ENCODE results near the gene INSL3. TPM values are rescaled to one million over a fixed set of nuclear protein-coding genes. Genes with fewer than 3 reads are reported as not detected.
"Not testable (repeated sequence)": the region's sequence is repeated elsewhere in the genome, so short reads cannot be mapped to it uniquely, and the experiment has no call there.

Gene INSL3
- total and polyA plus RNA-seq, 4 donors, result 0.22 TPM; not detected in 3

- no peaks in the 10 kb centered on the region for H3K4me1 ChIP-seq (ENCODE audit: control insufficient read depth in 4 of 4, insufficient read depth in 4 of 4, low read length in 3 of 4)
- WGBS, result 88% methylated on average over 14 of the region's 14 CpGs
- DNase-seq (ENCODE audit: low spot score), result no peak
Measured at GRCh38 chr19:17787274-17787913, 33.9 kb downstream of the INSL3 start.

GRCh38 chr19:17784201-17785008, 36.9 kb downstream of the INSL3 start:
- H3K36me3 ChIP-seq (ENCODE audit: control insufficient read depth in 4 of 4, insufficient read depth in 3 of 4, low read depth in 1 of 4, low read length in 3 of 4), result no peaks in the 10 kb centered on the region
- H3K27ac ChIP-seq (ENCODE audit: low read depth in 1 of 2, low read length in 2 of 2), result no peak overlapping the region
- H3K9ac ChIP-seq (ENCODE audit: low read depth in 1 of 2, low read length in 2 of 2), result no peak overlapping the region
- TF ChIP-seq, protein P1, sequence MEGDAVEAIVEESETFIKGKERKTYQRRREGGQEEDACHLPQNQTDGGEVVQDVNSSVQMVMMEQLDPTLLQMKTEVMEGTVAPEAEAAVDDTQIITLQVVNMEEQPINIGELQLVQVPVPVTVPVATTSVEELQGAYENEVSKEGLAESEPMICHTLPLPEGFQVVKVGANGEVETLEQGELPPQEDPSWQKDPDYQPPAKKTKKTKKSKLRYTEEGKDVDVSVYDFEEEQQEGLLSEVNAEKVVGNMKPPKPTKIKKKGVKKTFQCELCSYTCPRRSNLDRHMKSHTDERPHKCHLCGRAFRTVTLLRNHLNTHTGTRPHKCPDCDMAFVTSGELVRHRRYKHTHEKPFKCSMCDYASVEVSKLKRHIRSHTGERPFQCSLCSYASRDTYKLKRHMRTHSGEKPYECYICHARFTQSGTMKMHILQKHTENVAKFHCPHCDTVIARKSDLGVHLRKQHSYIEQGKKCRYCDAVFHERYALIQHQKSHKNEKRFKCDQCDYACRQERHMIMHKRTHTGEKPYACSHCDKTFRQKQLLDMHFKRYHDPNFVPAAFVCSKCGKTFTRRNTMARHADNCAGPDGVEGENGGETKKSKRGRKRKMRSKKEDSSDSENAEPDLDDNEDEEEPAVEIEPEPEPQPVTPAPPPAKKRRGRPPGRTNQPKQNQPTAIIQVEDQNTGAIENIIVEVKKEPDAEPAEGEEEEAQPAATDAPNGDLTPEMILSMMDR (IDR thresholded peaks at IDR 0.05; ENCODE audit: low read depth, low read length, missing input control), result peak; percentile 70
- TF ChIP-seq RXRA (IDR thresholded peaks at IDR 0.05), result no peak
- TF ChIP-seq EGR1 (IDR thresholded peaks at IDR 0.05; ENCODE audit: low read depth in 2 of 2), result no peak
- peak; percentile 68 to 77 for TF ChIP-seq RAD21 (IDR thresholded peaks at IDR 0.05)
- no peaks in the 10 kb centered on the region for H3K9me3 ChIP-seq (ENCODE audit: control insufficient read depth in 4 of 4, low read length in 3 of 4)
- no peaks in the 10 kb centered on the region for H3K4me1 ChIP-seq (ENCODE audit: control insufficient read depth in 4 of 4, insufficient read depth in 4 of 4, low read length in 3 of 4)
- H3K27me3 ChIP-seq (ENCODE audit: control insufficient read depth in 4 of 4, insufficient read depth in 4 of 4, low read length in 3 of 4), result no peaks in the 10 kb centered on the region
- 53% methylated on average over 32 of the region's 32 CpGs for WGBS
- DNase-seq (ENCODE audit: low spot score), result peak; percentile 73
- no peak overlapping the region for H3K4me3 ChIP-seq (ENCODE audit: low read depth in 1 of 3, low read length in 3 of 3)

More at GRCh38 chr19:17787274-17787913, 33.9 kb downstream of the INSL3 start:
- TF ChIP-seq ATF3 (IDR thresholded peaks at IDR 0.05) (no peak), YY1 (IDR thresholded peaks at IDR 0.05) (no peak), EGR1 (IDR thresholded peaks at IDR 0.05; ENCODE audit: low read depth in 2 of 2) (no peak), HNF4G (IDR thresholded peaks at IDR 0.05) (no peak), FOXA2 (IDR thresholded peaks at IDR 0.05) (no peak), RXRA (IDR thresholded peaks at IDR 0.05) (no peak)
- TF ChIP-seq, protein P1 (IDR thresholded peaks at IDR 0.05; ENCODE audit: low read depth, low read length, missing input control), result no peak
- no peaks in the 10 kb centered on the region for H3K9me3 ChIP-seq (ENCODE audit: control insufficient read depth in 4 of 4, low read length in 3 of 4)
- H3K36me3 ChIP-seq (ENCODE audit: control insufficient read depth in 4 of 4, insufficient read depth in 3 of 4, low read depth in 1 of 4, low read length in 3 of 4), result no peaks in the 10 kb centered on the region
- H3K4me3 ChIP-seq (ENCODE audit: low read depth in 1 of 3, low read length in 3 of 3), result no peak overlapping the region
- H3K9ac ChIP-seq (ENCODE audit: low read depth in 1 of 2, low read length in 2 of 2), result no peak overlapping the region
- no peaks in the 10 kb centered on the region for H3K27me3 ChIP-seq (ENCODE audit: control insufficient read depth in 4 of 4, insufficient read depth in 4 of 4, low read length in 3 of 4)
- no peak overlapping the region for H3K27ac ChIP-seq (ENCODE audit: low read depth in 1 of 2, low read length in 2 of 2)

- DNase-seq (ENCODE audit: low spot score); H3K27me3 ChIP-seq (ENCODE audit: control insufficient read depth in 4 of 4, insufficient read depth in 4 of 4, low read length in 3 of 4); H3K4me3 ChIP-seq (ENCODE audit: low read depth in 1 of 3, low read length in 3 of 3); H3K4me1 ChIP-seq (ENCODE audit: control insufficient read depth in 4 of 4, insufficient read depth in 4 of 4, low read length in 3 of 4); H3K36me3 ChIP-seq (ENCODE audit: control insufficient read depth in 4 of 4, insufficient read depth in 3 of 4, low read depth in 1 of 4, low read length in 3 of 4); H3K9me3 ChIP-seq (ENCODE audit: control insufficient read depth in 4 of 4, low read length in 3 of 4); H3K27ac ChIP-seq (ENCODE audit: low read depth in 1 of 2, low read length in 2 of 2); H3K9ac ChIP-seq (ENCODE audit: low read depth in 1 of 2, low read length in 2 of 2): not testable (repeated sequence)
- WGBS, result 72% methylated on average over 5 of the region's 5 CpGs
Measured at GRCh38 chr19:17783721-17784120, 37.6 kb downstream of the INSL3 start.

Data from liver (tissue), 9 donors.